Smooth muscle cell (in vitro differentiated cells): ENCODE measurements around the gene FMN1. TPM values are rescaled to one million over a fixed set of nuclear protein-coding genes. Genes with fewer than 3 reads are reported as not detected.

Experiments
- DNase-seq: peaks from one replicate; lab custom pipeline; 2025; ENCODE audit not compliant: unreplicated experiment; lab: John Stamatoyannopoulos, UW
- H2AFZ ChIP-seq: fragments of 200-600 bp; sonication (generic); 2 replicates; pipeline ENCODE4 v1.6.0; 2016; ENCODE audit warnings: antibody characterized with exemption, low read depth, mild to moderate bottlenecking
- H3F3A ChIP-seq: fragments of 200-600 bp; sonication (generic); 2 replicates; pipeline ENCODE4 v1.6.0; 2017; ENCODE audit warnings: antibody characterized with exemption, low read depth
- H3K27ac ChIP-seq: fragments of 200-600 bp; sonication (generic); 2 replicates; pipeline ENCODE4 v1.5.1; 2016; ENCODE audit warnings: low read depth, mild to moderate bottlenecking
- H3K27me3 ChIP-seq: fragments of 200-600 bp; sonication (generic); 2 replicates; pipeline ENCODE4 v1.6.1; 2016; ENCODE audit warnings: low read depth, mild to moderate bottlenecking
- H3K36me3 ChIP-seq: fragments of 200-600 bp; sonication (generic); 2 replicates; pipeline ENCODE4 v1.5.1; 2016; ENCODE audit warnings: low read depth
- H3K4me1 ChIP-seq: fragments of 200-600 bp; sonication (generic); 2 replicates; pipeline ENCODE4 v1.5.1; 2016; ENCODE audit warnings: low read depth
- H3K4me2 ChIP-seq: fragments of 200-600 bp; sonication (generic); 2 replicates; pipeline ENCODE4 v1.6.0; 2016; ENCODE audit warnings: mild to moderate bottlenecking
- H3K4me3 ChIP-seq: fragments of 200-600 bp; sonication (generic); 2 replicates; pipeline ENCODE4 v1.5.1; 2016; ENCODE audit warnings: mild to moderate bottlenecking
- H3K79me2 ChIP-seq: fragments of 200-600 bp; sonication (generic); 2 replicates; pipeline ENCODE4 v1.6.0; 2016; ENCODE audit warnings: low read depth, mild to moderate bottlenecking
- H3K9ac ChIP-seq: fragments of 200-600 bp; sonication (generic); 2 replicates; pipeline ENCODE4 v1.6.0; 2016; ENCODE audit warnings: low read depth
- H3K9me3 ChIP-seq: fragments of 200-600 bp; sonication (generic); replicated peaks from 2 replicates; pipeline ENCODE4 v1.5.1; 2016; ENCODE audit warnings: low read depth
- H4K20me1 ChIP-seq: fragments of 200-600 bp; sonication (generic); 2 replicates; pipeline ENCODE4 v1.6.0; 2016; ENCODE audit warnings: low read depth
- WGBS: methylation state at CpG from one replicate; pipeline ENCODE4 v1.1.7; 2016; ENCODE audit warnings: low lambda C conversion rate; 5-methylcytosine and 5-hydroxymethylcytosine counted together
- polyA plus RNA-seq: library from polyadenylated mRNA; unstranded; fragments of >200 nt; fragmentation: Nextera tagmentation; extraction: Ambion mirVana; gene quantifications from 2 replicates; pipeline ENCODE4 v1.2.1, GENCODE V29; 2016
- total RNA-seq: library from RNA; depleted of rRNA; stranded (reverse); fragments of >200 nt; gene quantifications from 2 replicates; pipeline ENCODE4 v1.2.3, GENCODE V29; 2014
- TF ChIP-seq, protein P1 (sequence below): fragments of 200-600 bp; sonication (generic); IDR thresholded peaks from 2 replicates; pipeline ENCODE4 v1.5.1; 2017; ENCODE audit warnings: borderline replicate concordance, mild to moderate bottlenecking, antibody characterized with exemption; ENCODE audit not compliant: insufficient read depth, poor library complexity, severe bottlenecking

FMN1 gene
- total and polyA plus RNA-seq, 2 experiments from 2014 or later, result 0.08 to 4.0 TPM

DNA sequence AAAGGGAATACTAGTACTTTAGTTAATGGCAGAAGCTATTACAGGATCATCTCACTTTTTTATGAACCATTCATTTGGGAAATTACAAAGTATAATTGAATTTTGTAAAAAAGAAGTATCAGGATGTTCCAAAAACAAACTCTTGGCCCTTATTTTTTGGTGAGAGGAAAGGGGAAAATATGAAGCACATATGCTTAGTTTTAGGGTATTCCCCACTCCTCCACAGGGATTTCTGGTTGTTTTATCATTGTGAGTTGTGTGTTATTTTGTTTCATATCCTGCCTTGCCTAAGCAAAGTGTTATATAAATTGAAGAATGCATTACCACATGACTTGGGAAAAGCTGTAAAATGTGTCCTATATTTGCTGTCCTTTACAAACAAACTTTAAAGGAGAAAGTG is 227.0 kb downstream of the FMN1 start:
- Histone ChIP-seq H3K4me3 (no peak overlapping the region), H2AFZ (no peak overlapping the region), H3K4me2 (no peak overlapping the region), H3K4me1 (no peaks in the 10 kb centered on the region), H4K20me1 (no peaks in the 10 kb centered on the region), H3K9ac (no peak overlapping the region), H3K27me3 (no peaks in the 10 kb centered on the region), H3K27ac (no peak overlapping the region), H3K36me3 (no peaks in the 10 kb centered on the region), H3K79me2 (no peaks in the 10 kb centered on the region), H3F3A (no peaks in the 10 kb centered on the region), H3K9me3 (no peaks in the 10 kb centered on the region)
- DNase-seq, result no peak
- TF ChIP-seq, protein P1, sequence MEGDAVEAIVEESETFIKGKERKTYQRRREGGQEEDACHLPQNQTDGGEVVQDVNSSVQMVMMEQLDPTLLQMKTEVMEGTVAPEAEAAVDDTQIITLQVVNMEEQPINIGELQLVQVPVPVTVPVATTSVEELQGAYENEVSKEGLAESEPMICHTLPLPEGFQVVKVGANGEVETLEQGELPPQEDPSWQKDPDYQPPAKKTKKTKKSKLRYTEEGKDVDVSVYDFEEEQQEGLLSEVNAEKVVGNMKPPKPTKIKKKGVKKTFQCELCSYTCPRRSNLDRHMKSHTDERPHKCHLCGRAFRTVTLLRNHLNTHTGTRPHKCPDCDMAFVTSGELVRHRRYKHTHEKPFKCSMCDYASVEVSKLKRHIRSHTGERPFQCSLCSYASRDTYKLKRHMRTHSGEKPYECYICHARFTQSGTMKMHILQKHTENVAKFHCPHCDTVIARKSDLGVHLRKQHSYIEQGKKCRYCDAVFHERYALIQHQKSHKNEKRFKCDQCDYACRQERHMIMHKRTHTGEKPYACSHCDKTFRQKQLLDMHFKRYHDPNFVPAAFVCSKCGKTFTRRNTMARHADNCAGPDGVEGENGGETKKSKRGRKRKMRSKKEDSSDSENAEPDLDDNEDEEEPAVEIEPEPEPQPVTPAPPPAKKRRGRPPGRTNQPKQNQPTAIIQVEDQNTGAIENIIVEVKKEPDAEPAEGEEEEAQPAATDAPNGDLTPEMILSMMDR, result no peak

DNA sequence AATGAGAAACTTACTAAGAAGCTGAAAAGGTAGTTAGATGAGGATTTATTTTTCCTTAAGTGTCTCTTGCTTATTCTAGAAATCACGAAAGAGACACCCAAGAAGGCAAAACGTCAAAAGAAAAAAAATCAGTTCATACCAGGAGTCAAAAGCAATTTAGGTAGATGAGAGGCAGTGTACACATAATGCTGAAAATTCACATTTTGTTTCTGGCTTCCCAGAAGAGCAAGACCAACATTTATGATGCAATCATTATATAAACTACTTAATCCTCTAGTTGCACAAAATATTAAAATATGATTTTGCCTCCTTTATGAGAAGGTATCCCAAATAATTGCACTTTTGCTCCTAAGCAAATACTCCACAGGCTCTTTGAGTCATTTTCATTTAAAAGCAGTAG is 228.0 kb downstream of the FMN1 start:
- Histone ChIP-seq H3K9me3 (no peaks in the 10 kb centered on the region), H2AFZ (no peak overlapping the region), H3K9ac (no peak overlapping the region), H4K20me1 (no peaks in the 10 kb centered on the region), H3K27me3 (no peaks in the 10 kb centered on the region), H3K4me1 (no peaks in the 10 kb centered on the region), H3K36me3 (no peaks in the 10 kb centered on the region), H3F3A (no peaks in the 10 kb centered on the region), H3K4me3 (no peak overlapping the region), H3K4me2 (no peak overlapping the region), H3K27ac (no peak overlapping the region), H3K79me2 (no peaks in the 10 kb centered on the region)
- TF ChIP-seq, protein P1, result no peak
- no peak for DNase-seq
- 89% methylated on average over 2 of the region's 2 CpGs for WGBS

DNA sequence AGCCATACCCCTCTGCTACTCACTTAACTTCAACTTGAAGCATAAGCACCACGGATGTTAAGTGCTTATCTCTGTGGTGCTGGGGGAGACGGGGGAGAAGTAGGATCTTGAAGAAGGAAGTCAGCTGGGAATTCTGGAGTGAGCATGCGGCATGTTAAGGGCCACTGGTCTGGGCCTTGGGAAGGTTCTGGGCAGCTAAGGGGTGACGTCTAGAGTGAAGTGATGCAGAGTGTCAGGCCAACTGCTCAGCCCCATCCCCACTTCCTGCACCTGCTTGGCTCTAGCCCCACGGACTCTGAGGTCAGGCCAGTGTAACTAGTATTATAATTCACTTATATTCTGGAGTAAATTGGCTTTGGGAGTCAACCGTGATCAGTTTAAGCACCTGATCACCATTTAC is 228.6 kb downstream of the FMN1 start:
- Histone ChIP-seq H3K27ac (no peak overlapping the region), H3K4me2 (no peak overlapping the region), H3K4me1 (no peaks in the 10 kb centered on the region), H4K20me1 (no peaks in the 10 kb centered on the region), H3K4me3 (no peak overlapping the region), H2AFZ (no peak overlapping the region), H3F3A (no peaks in the 10 kb centered on the region), H3K9ac (no peak overlapping the region), H3K36me3 (no peaks in the 10 kb centered on the region), H3K79me2 (no peaks in the 10 kb centered on the region), H3K9me3 (no peaks in the 10 kb centered on the region), H3K27me3 (no peaks in the 10 kb centered on the region)
- 93% methylated on average over 6 of the region's 6 CpGs for WGBS
- TF ChIP-seq, protein P1, result no peak
- DNase-seq, result no peak

DNA sequence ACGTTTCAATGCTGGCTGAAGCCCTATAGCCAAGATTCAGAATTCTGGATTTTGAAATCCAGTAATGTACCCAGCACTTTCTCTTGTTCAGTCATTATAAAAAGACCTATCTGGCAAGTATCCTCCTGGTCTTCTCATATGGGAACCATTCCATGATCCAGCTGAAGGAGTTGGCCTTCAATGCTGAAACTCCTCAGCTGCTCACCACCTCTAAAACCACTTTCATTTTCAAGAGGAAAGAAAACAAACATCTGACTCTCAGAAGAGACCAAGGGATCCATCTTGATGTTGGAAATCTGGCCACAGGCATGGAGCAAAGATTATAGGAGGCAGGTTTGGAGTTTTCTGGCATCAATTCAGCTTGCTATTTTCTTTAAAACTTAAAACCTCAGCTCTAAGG is 235.4 kb downstream of the FMN1 start:
- H3K79me2 ChIP-seq, result no peaks in the 10 kb centered on the region
- no peak overlapping the region for H3K4me2 ChIP-seq
- H4K20me1 ChIP-seq, result no peaks in the 10 kb centered on the region
- H3K9me3 ChIP-seq, result no peaks in the 10 kb centered on the region
- H3K9ac ChIP-seq, result no peak overlapping the region
- WGBS, result 92% methylated on average over 1 of the region's 1 CpG
- H2AFZ ChIP-seq, result no peak overlapping the region
- peaks cover 3% of the 10 kb centered on the region for H3K4me1 ChIP-seq
- H3K4me3 ChIP-seq, result no peak overlapping the region
- no peaks in the 10 kb centered on the region for H3F3A ChIP-seq
- DNase-seq, result no peak
- no peaks in the 10 kb centered on the region for H3K36me3 ChIP-seq
- no peak overlapping the region for H3K27ac ChIP-seq
- H3K27me3 ChIP-seq, result no peaks in the 10 kb centered on the region
- TF ChIP-seq, protein P1, result no peak
